WTC11 (cell line): ENCODE measurements around the gene COPA. TPM values are rescaled to one million over a fixed set of nuclear protein-coding genes. Genes with fewer than 3 reads are reported as not detected.

Source experiments
- ATAC-seq: fragments of 200-7000 bp; cut with Tn5 transposase; 2 replicates; pipeline ENCODE4 v1.10.0; 2021; ENCODE audit warnings: mild to moderate bottlenecking, moderate library complexity
- CTCF ChIA-PET: fragments of 300-600 bp; sonication (Branson Sonifier 250); formaldehyde crosslinking; loops from one replicate; lab custom pipeline; 2021; ENCODE audit warnings: antibody characterized with exemption; lab: Charles Lee
- POLR2A ChIA-PET: fragments of 350-600 bp; sonication (Branson Sonifier 250); formaldehyde crosslinking; loops from one replicate; lab custom pipeline; 2021; ENCODE audit warnings: antibody characterized with exemption; lab: Charles Lee
- DNase-seq: peaks from one replicate; pipeline ENCODE4 v3.0.0; 2021; ENCODE audit warnings: low spot score
- H3K27ac Mint-ChIP-seq: 2 replicates; pipeline ENCODE4 v1.8.0; 2021; ENCODE audit warnings: mixed read lengths
- H3K27me3 Mint-ChIP-seq: 2 replicates; pipeline ENCODE4 v1.8.0; 2021; ENCODE audit warnings: low read depth, mild to moderate bottlenecking, moderate library complexity, mixed read lengths
- H3K36me3 Mint-ChIP-seq: 2 replicates; pipeline ENCODE4 v1.8.0; 2021; ENCODE audit warnings: mixed read lengths
- H3K4me1 Mint-ChIP-seq: 2 replicates; pipeline ENCODE4 v1.8.0; 2022; ENCODE audit warnings: mixed read lengths
- H3K4me3 Mint-ChIP-seq: 2 replicates; pipeline ENCODE4 v1.8.0; 2021; ENCODE audit warnings: mild to moderate bottlenecking, moderate library complexity, mixed read lengths
- H3K9me3 Mint-ChIP-seq: 2 replicates; pipeline ENCODE4 v1.8.0; 2021; ENCODE audit warnings: mixed read lengths
- GABPB1 ChIP-seq: sonication (generic); formaldehyde crosslinking; IDR thresholded peaks from 2 replicates; pipeline ENCODE4 v1.8.1; 2023; ENCODE audit warnings: mild to moderate bottlenecking, missing genetic modification reagents
- HMGA2 ChIP-seq: fragments of 250-450 bp; sonication (Bioruptor Pico); IDR thresholded peaks from 2 replicates; pipeline ENCODE4 v1.4.0; 2021; ENCODE audit warnings: mild to moderate bottlenecking, moderate library complexity
- JUN ChIP-seq: sonication (generic); formaldehyde crosslinking; IDR thresholded peaks from 2 replicates; pipeline ENCODE4 v1.8.0; 2023; ENCODE audit warnings: mild to moderate bottlenecking, missing genetic modification reagents
- MYBL2 ChIP-seq: sonication (generic); formaldehyde crosslinking; IDR thresholded peaks from 2 replicates; pipeline ENCODE4 v1.8.1; 2023; ENCODE audit warnings: mild to moderate bottlenecking, moderate library complexity, missing genetic modification reagents
- NFYB ChIP-seq: sonication (generic); formaldehyde crosslinking; conservative IDR thresholded peaks from 2 replicates; pipeline ENCODE4 v1.8.0; 2022; ENCODE audit warnings: low read depth, missing genetic modification reagents
- RELA ChIP-seq: sonication (generic); formaldehyde crosslinking; IDR thresholded peaks from 2 replicates; pipeline ENCODE4 v1.8.1; 2022; ENCODE audit warnings: missing genetic modification reagents, mild to moderate bottlenecking, borderline replicate concordance
- SP1 ChIP-seq: sonication (generic); formaldehyde crosslinking; conservative IDR thresholded peaks from 2 replicates; pipeline ENCODE4 v1.8.1; 2022; ENCODE audit warnings: missing genetic modification reagents
- ZNF219 ChIP-seq: sonication (generic); formaldehyde crosslinking; IDR thresholded peaks from 2 replicates; pipeline ENCODE4 v1.8.0; 2023; ENCODE audit warnings: missing genetic modification reagents, mild to moderate bottlenecking, borderline replicate concordance
- ZNF416 ChIP-seq: fragments of 250-450 bp; sonication (Bioruptor Pico); IDR thresholded peaks from 2 replicates; pipeline ENCODE4 v1.9.0; 2021; ENCODE audit warnings: mild to moderate bottlenecking, inconsistent platforms
- total RNA-seq: library from RNA; stranded (reverse); gene quantifications from 3 replicates; pipeline ENCODE4 v1.2.3, GENCODE V29; 2021
- TF ChIP-seq, protein P1 (sequence below): sonication (generic); formaldehyde crosslinking; IDR thresholded peaks from 2 replicates; pipeline ENCODE4 v1.8.0; 2022; ENCODE audit warnings: mild to moderate bottlenecking, missing genetic modification reagents
- TF ChIP-seq, protein P2 (sequence below): sonication (generic); formaldehyde crosslinking; IDR thresholded peaks from 2 replicates; pipeline ENCODE4 v1.8.0; 2022; ENCODE audit warnings: mild to moderate bottlenecking, missing genetic modification reagents
- TF ChIP-seq, protein P3 (sequence below): sonication (generic); formaldehyde crosslinking; IDR thresholded peaks from 2 replicates; pipeline ENCODE4 v1.8.1; 2023; ENCODE audit warnings: mild to moderate bottlenecking, missing genetic modification reagents, borderline replicate concordance
- TF ChIP-seq, protein P4 (sequence below): sonication (generic); formaldehyde crosslinking; IDR thresholded peaks from 2 replicates; pipeline ENCODE4 v1.8.0; 2023; ENCODE audit warnings: mild to moderate bottlenecking, missing genetic modification reagents
- TF ChIP-seq, protein P5 (sequence below): sonication (generic); formaldehyde crosslinking; IDR thresholded peaks from 2 replicates; pipeline ENCODE4 v1.8.1; 2023; ENCODE audit warnings: mild to moderate bottlenecking, missing genetic modification reagents, moderate library complexity

The COPA gene
- total RNA-seq, 1 experiment from 2014 or later = 126 TPM

DNA sequence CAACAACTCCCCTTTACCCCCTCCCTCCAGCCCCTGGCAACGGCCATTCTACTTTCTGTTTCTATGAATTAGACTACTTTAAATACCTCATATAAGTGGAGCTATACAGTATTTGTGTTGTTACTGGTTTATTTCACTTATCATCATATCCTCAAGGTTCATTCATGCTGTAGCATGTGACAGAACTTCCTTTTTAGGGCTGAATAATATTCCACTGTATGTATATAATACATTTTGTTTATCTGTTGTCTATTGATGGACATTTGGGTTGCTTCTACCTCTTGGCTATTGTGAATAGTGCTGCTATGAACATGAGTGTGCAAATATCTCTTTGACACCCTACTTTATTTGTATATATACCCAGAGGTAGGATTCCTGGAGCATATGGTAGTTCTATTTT is 26.0 kb upstream of the COPA start:
- no peak overlapping the region for H3K27ac Mint-ChIP-seq
- POLR2A ChIA-PET = no interaction called here

More for the DNA sequence above, 26.0 kb upstream of the COPA start:
- Mint-ChIP-seq H3K36me3 (no peaks in the 10 kb centered on the region), H3K4me1 (peaks cover 25% of the 10 kb centered on the region), H3K4me3 (no peak overlapping the region), H3K9me3 (no peaks in the 10 kb centered on the region), H3K27me3 (no peaks in the 10 kb centered on the region)
- TF ChIP-seq, protein P1, sequence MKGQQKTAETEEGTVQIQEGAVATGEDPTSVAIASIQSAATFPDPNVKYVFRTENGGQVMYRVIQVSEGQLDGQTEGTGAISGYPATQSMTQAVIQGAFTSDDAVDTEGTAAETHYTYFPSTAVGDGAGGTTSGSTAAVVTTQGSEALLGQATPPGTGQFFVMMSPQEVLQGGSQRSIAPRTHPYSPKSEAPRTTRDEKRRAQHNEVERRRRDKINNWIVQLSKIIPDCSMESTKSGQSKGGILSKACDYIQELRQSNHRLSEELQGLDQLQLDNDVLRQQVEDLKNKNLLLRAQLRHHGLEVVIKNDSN (CRISPR knock-in tag) = no peak
- TF ChIP-seq HMGA2 (CRISPR knock-in tag) (no peak), RELA (CRISPR knock-in tag) (no peak), GABPB1 (CRISPR knock-in tag) (no peak), ZNF416 (CRISPR knock-in tag) (no peak), MYBL2 (CRISPR knock-in tag) (no peak), JUN (no peak), NFYB (CRISPR knock-in tag) (no peak), SP1 (CRISPR knock-in tag) (no peak), ZNF219 (CRISPR knock-in tag) (no peak)
- TF ChIP-seq, protein P2, sequence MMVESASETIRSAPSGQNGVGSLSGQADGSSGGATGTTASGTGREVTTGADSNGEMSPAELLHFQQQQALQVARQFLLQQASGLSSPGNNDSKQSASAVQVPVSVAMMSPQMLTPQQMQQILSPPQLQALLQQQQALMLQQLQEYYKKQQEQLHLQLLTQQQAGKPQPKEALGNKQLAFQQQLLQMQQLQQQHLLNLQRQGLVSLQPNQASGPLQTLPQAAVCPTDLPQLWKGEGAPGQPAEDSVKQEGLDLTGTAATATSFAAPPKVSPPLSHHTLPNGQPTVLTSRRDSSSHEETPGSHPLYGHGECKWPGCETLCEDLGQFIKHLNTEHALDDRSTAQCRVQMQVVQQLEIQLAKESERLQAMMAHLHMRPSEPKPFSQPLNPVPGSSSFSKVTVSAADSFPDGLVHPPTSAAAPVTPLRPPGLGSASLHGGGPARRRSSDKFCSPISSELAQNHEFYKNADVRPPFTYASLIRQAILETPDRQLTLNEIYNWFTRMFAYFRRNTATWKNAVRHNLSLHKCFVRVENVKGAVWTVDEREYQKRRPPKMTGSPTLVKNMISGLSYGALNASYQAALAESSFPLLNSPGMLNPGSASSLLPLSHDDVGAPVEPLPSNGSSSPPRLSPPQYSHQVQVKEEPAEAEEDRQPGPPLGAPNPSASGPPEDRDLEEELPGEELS (CRISPR knock-in tag) = no peak
- TF ChIP-seq, protein P3, sequence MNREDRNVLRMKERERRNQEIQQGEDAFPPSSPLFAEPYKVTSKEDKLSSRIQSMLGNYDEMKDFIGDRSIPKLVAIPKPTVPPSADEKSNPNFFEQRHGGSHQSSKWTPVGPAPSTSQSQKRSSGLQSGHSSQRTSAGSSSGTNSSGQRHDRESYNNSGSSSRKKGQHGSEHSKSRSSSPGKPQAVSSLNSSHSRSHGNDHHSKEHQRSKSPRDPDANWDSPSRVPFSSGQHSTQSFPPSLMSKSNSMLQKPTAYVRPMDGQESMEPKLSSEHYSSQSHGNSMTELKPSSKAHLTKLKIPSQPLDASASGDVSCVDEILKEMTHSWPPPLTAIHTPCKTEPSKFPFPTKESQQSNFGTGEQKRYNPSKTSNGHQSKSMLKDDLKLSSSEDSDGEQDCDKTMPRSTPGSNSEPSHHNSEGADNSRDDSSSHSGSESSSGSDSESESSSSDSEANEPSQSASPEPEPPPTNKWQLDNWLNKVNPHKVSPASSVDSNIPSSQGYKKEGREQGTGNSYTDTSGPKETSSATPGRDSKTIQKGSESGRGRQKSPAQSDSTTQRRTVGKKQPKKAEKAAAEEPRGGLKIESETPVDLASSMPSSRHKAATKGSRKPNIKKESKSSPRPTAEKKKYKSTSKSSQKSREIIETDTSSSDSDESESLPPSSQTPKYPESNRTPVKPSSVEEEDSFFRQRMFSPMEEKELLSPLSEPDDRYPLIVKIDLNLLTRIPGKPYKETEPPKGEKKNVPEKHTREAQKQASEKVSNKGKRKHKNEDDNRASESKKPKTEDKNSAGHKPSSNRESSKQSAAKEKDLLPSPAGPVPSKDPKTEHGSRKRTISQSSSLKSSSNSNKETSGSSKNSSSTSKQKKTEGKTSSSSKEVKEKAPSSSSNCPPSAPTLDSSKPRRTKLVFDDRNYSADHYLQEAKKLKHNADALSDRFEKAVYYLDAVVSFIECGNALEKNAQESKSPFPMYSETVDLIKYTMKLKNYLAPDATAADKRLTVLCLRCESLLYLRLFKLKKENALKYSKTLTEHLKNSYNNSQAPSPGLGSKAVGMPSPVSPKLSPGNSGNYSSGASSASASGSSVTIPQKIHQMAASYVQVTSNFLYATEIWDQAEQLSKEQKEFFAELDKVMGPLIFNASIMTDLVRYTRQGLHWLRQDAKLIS (CRISPR knock-in tag) = no peak
- TF ChIP-seq, protein P4, sequence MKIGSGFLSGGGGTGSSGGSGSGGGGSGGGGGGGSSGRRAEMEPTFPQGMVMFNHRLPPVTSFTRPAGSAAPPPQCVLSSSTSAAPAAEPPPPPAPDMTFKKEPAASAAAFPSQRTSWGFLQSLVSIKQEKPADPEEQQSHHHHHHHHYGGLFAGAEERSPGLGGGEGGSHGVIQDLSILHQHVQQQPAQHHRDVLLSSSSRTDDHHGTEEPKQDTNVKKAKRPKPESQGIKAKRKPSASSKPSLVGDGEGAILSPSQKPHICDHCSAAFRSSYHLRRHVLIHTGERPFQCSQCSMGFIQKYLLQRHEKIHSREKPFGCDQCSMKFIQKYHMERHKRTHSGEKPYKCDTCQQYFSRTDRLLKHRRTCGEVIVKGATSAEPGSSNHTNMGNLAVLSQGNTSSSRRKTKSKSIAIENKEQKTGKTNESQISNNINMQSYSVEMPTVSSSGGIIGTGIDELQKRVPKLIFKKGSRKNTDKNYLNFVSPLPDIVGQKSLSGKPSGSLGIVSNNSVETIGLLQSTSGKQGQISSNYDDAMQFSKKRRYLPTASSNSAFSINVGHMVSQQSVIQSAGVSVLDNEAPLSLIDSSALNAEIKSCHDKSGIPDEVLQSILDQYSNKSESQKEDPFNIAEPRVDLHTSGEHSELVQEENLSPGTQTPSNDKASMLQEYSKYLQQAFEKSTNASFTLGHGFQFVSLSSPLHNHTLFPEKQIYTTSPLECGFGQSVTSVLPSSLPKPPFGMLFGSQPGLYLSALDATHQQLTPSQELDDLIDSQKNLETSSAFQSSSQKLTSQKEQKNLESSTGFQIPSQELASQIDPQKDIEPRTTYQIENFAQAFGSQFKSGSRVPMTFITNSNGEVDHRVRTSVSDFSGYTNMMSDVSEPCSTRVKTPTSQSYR (CRISPR knock-in tag) = no peak
- TF ChIP-seq, protein P5, sequence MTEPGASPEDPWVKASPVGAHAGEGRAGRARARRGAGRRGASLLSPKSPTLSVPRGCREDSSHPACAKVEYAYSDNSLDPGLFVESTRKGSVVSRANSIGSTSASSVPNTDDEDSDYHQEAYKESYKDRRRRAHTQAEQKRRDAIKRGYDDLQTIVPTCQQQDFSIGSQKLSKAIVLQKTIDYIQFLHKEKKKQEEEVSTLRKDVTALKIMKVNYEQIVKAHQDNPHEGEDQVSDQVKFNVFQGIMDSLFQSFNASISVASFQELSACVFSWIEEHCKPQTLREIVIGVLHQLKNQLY (CRISPR knock-in tag) = no peak
- CTCF ChIA-PET = interaction anchor here (3.6 kb wide), 1 partner anchor 14 kb away, joined by 17 read pairs; no protein-coding TSS in a partner anchor
- ATAC-seq (no peak), DNase-seq (no peak)
